HEK293T (cell line): Measurements from ENCODE around the gene PPP6R3.

ENCODE experiments used
- BHLHE40 ChIP-seq: fragments of 450-650 bp; IDR thresholded peaks from 2 replicates; pipeline ENCODE4 v1.6.1; 2016; ENCODE audit warnings: mild to moderate bottlenecking, moderate library complexity, borderline replicate concordance
- CTBP1 ChIP-seq: fragments of 450-650 bp; IDR thresholded peaks from 2 replicates; pipeline ENCODE4 v1.6.1; 2016; ENCODE audit warnings: borderline replicate concordance
- FOXM1 ChIP-seq: fragments of 450-650 bp; IDR thresholded peaks from 2 replicates; pipeline ENCODE4 v1.6.1; 2017; ENCODE audit warnings: mild to moderate bottlenecking, borderline replicate concordance
- HDGF ChIP-seq: fragments of 450-650 bp; IDR thresholded peaks from 2 replicates; pipeline ENCODE4 v1.6.1; 2017; ENCODE audit warnings: antibody characterized with exemption, borderline replicate concordance
- NFRKB ChIP-seq: fragments of 450-650 bp; IDR thresholded peaks from 2 replicates; pipeline ENCODE4 v1.6.1; 2016; ENCODE audit warnings: mild to moderate bottlenecking, moderate library complexity
- SUZ12 ChIP-seq: fragments of 450-650 bp; IDR thresholded peaks from 2 replicates; pipeline ENCODE4 v1.6.1; 2016; ENCODE audit warnings: mild to moderate bottlenecking
- TARDBP ChIP-seq: fragments of 450-650 bp; IDR thresholded peaks from 2 replicates; pipeline ENCODE4 v1.6.1; 2016
- ZNF384 ChIP-seq: fragments of 450-650 bp; IDR thresholded peaks from 2 replicates; pipeline ENCODE4 v1.6.1; 2016

DNA sequence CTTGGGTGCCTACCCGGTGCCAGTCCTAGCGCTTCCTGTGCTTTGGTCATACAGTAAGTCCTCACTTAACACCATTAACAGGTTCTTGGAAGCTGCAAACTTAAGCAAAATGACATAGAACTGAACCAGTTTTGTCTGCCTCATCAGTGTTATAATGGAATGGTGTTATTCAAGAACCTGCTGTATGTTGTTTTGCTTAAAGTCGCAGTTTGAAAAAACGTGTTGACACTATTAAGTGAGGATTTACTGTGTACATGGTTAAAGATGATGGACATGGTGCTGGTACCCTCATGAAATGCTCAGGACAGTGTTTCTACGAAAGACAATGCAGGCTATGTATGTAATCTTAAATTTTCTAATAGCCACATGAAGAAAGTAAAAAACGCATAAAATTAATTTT lies 41.3 kb downstream of the PPP6R3 start:
- no peak for TF ChIP-seq ZNF384
- TF ChIP-seq BHLHE40: no peak
- TF ChIP-seq SUZ12: no peak
- TF ChIP-seq HDGF: no peak
- TF ChIP-seq NFRKB: no peak
- TF ChIP-seq FOXM1: no peak
- no peak for TF ChIP-seq TARDBP
- TF ChIP-seq CTBP1: no peak
